Fibroblast of lung (primary cell): ENCODE results near the gene CERS6. TPM values are rescaled to one million over a fixed set of nuclear protein-coding genes. Genes with fewer than 3 reads are reported as not detected.

Experiments used
- DNase-seq, 2 donors: peaks; one replicate each; pipeline versions ENCODE4 v3.0.0 to v3.0.0-alpha.2; 2010; ENCODE audit warnings: low read depth in 2 of 2
- H2AFZ ChIP-seq: 2 replicates; pipeline ENCODE4 v1.5.1; 2012; ENCODE audit warnings: low read length, control low read depth, inconsistent platforms
- H3K27ac ChIP-seq: 2 replicates; pipeline ENCODE4 v1.5.1; 2011; ENCODE audit warnings: low read length, control low read depth; ENCODE audit not compliant: insufficient read depth
- H3K27me3 ChIP-seq: 2 replicates; pipeline ENCODE4 v1.5.1; 2011; ENCODE audit warnings: mild to moderate bottlenecking, low read length; ENCODE audit not compliant: control insufficient read depth, insufficient read depth
- H3K36me3 ChIP-seq: 2 replicates; pipeline ENCODE4 v1.5.1; 2011; ENCODE audit warnings: low read length; ENCODE audit not compliant: control insufficient read depth, insufficient read depth
- H3K4me1 ChIP-seq: 2 replicates; pipeline ENCODE4 v1.5.1; 2011; ENCODE audit warnings: low read length; ENCODE audit not compliant: control insufficient read depth, insufficient read depth; ENCODE audit errors: extremely low read depth
- H3K4me2 ChIP-seq: 2 replicates; pipeline ENCODE4 v1.5.1; 2011; ENCODE audit warnings: low read length, control low read depth; ENCODE audit not compliant: insufficient read depth; ENCODE audit errors: extremely low read depth
- H3K4me3 ChIP-seq, 4 experiments: fragments of 200-600 bp in 1 of 4; sonication (generic) in 1 of 4; replicated peaks in 1 of 4; 2 replicates each; pipeline ENCODE4 v1.5.1; 2011 to 2016; ENCODE audit warnings: low read length in 4 of 4, low read depth in 3 of 4, mild to moderate bottlenecking in 3 of 4, control low read depth in 2 of 4, inconsistent platforms in 1 of 4, mixed read lengths in 1 of 4; ENCODE audit not compliant: insufficient read depth in 1 of 4; ENCODE audit errors: control extremely low read depth in 1 of 4
- H3K79me2 ChIP-seq: 2 replicates; pipeline ENCODE4 v1.5.1; 2012; ENCODE audit warnings: mild to moderate bottlenecking, low read length, inconsistent platforms; ENCODE audit not compliant: control insufficient read depth, insufficient read depth
- H3K9ac ChIP-seq: 2 replicates; pipeline ENCODE4 v1.5.1; 2011; ENCODE audit warnings: mild to moderate bottlenecking, low read length, control low read depth; ENCODE audit not compliant: insufficient read depth
- H3K9me3 ChIP-seq: 2 replicates; pipeline ENCODE4 v1.5.1; 2012; ENCODE audit warnings: low read depth, low read length; ENCODE audit not compliant: control insufficient read depth, insufficient read depth
- H4K20me1 ChIP-seq: 2 replicates; pipeline ENCODE4 v1.5.1; 2011; ENCODE audit warnings: low read length; ENCODE audit not compliant: control insufficient read depth, insufficient read depth; ENCODE audit errors: extremely low read depth
- EZH2 ChIP-seq: IDR thresholded peaks from 2 replicates; pipeline ENCODE4 v1.5.1; 2012; ENCODE audit warnings: low read length, control low read depth, mild to moderate bottlenecking; ENCODE audit errors: missing control alignments
- polyA plus RNA-seq, 2 donors: library from polyadenylated mRNA; depleted of rRNA in 1 of 2; stranded (reverse) in 1 of 2; unstranded in 1 of 2; fragments of >200 nt; gene quantifications; 2 replicates each; pipeline ENCODE4 v1.2.1, GENCODE V29; 2011 to 2012; ENCODE audit warnings: missing spikeins in 1 of 2
- total RNA-seq: library from RNA; depleted of rRNA; stranded (reverse); fragments of >200 nt; gene quantifications from 2 replicates; pipeline ENCODE4 v1.2.1, GENCODE V29; 2014
- TF ChIP-seq, protein P1 (sequence below), 2 donors: IDR thresholded peaks in 1 of 2; conservative IDR thresholded peaks in 1 of 2; 1 replicate in 1 of 2; 2 replicates in 1 of 2; pipeline ENCODE4 v1.5.1; 2011 to 2012; ENCODE audit warnings: low read length in 2 of 2, control low read depth in 1 of 2, inconsistent platforms in 1 of 2, low read depth in 1 of 2, mild to moderate bottlenecking in 1 of 2

Gene CERS6
- total and polyA plus RNA-seq, 2 donors (not counting 1 experiment from before 2014, with no cell fraction given) = 7.2 to 16.5 TPM

DNA sequence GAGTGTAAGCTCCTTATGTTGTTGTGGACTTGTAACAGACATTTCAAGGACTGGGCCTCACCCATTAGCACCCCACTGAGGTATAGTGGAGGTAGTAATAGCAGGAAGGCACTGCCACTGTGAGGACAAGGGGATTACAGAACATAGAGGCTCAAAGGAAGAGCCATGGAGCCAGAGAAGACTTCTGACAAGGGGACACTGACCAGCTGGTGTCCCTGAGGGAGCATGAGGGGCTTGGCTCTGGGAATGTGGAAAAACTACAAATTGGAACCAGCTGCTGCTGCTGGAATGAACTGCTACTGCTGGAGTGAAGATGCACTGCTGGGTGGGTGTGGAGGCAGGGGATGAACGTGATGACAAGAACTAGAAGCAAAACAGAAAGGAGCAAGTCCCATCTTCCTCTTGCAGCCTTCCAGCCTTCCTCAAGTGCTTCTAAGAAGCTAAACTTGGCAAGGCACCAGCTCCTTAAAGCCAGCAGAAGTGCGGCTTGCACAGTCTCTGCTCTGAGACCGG lies 179.0 kb downstream of the CERS6 start:
- Histone ChIP-seq H2AFZ (peak overlapping the region; percentile 16), H3K79me2 (no peaks in the 10 kb centered on the region), H3K27me3 (no peaks in the 10 kb centered on the region), H3K9me3 (no peaks in the 10 kb centered on the region), H3K27ac (no peak overlapping the region), H3K9ac (no peak overlapping the region), H3K4me3 (no peak overlapping the region), H3K4me1 (peaks cover 4% of the 10 kb centered on the region), H4K20me1 (no peaks in the 10 kb centered on the region), H3K4me2 (no peak overlapping the region), H3K36me3 (no peaks in the 10 kb centered on the region)
- TF ChIP-seq, protein P1, sequence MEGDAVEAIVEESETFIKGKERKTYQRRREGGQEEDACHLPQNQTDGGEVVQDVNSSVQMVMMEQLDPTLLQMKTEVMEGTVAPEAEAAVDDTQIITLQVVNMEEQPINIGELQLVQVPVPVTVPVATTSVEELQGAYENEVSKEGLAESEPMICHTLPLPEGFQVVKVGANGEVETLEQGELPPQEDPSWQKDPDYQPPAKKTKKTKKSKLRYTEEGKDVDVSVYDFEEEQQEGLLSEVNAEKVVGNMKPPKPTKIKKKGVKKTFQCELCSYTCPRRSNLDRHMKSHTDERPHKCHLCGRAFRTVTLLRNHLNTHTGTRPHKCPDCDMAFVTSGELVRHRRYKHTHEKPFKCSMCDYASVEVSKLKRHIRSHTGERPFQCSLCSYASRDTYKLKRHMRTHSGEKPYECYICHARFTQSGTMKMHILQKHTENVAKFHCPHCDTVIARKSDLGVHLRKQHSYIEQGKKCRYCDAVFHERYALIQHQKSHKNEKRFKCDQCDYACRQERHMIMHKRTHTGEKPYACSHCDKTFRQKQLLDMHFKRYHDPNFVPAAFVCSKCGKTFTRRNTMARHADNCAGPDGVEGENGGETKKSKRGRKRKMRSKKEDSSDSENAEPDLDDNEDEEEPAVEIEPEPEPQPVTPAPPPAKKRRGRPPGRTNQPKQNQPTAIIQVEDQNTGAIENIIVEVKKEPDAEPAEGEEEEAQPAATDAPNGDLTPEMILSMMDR (conservative IDR thresholded peaks at IDR 0.05 in 1 of 2, IDR thresholded peaks at IDR 0.05 in 1 of 2; ENCODE audit: low read depth in 1 of 2, low read length in 2 of 2) = no peak
- TF ChIP-seq EZH2 = no peak
- peak; percentile 33 to 79 for DNase-seq

DNA sequence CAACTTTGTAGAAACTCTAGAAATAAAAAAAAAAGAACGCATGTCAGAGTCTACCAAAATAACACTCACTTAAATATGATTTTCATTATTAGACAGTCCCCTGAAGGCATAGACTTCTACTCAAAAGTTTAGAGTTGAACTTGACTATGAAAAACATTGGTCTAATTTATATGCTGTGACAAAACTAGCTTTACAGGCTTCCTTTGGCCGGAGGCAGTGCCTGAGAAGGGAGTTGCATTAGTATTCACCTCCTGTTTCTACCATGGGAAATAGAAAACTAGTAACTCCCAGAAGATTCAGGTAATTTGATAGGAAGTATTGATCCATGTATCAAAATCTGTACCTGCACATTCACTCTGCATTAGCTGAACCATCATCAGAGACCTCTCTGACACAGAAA lies 182.9 kb downstream of the CERS6 start:
- peak overlapping the region; percentile 23 for H3K27ac ChIP-seq
- TF ChIP-seq, protein P1 (conservative IDR thresholded peaks at IDR 0.05 in 1 of 2, IDR thresholded peaks at IDR 0.05 in 1 of 2; ENCODE audit: low read depth in 1 of 2, low read length in 2 of 2) = no peak
- no peak for TF ChIP-seq EZH2
- H3K9ac ChIP-seq = no peak overlapping the region
- peak overlapping the region in 1 of 4 experiments; percentile 13 for H3K4me3 ChIP-seq
- no peaks in the 10 kb centered on the region for H3K9me3 ChIP-seq
- H3K79me2 ChIP-seq = no peaks in the 10 kb centered on the region
- peak in 1 of 2 donors; percentile 67 for DNase-seq
- H3K36me3 ChIP-seq = no peaks in the 10 kb centered on the region
- peak overlapping the region; percentile 60 for H3K4me2 ChIP-seq
- H4K20me1 ChIP-seq = no peaks in the 10 kb centered on the region
- peak overlapping the region; percentile 52 for H2AFZ ChIP-seq
- peaks cover 4% of the 10 kb centered on the region for H3K4me1 ChIP-seq
- no peaks in the 10 kb centered on the region for H3K27me3 ChIP-seq

DNA sequence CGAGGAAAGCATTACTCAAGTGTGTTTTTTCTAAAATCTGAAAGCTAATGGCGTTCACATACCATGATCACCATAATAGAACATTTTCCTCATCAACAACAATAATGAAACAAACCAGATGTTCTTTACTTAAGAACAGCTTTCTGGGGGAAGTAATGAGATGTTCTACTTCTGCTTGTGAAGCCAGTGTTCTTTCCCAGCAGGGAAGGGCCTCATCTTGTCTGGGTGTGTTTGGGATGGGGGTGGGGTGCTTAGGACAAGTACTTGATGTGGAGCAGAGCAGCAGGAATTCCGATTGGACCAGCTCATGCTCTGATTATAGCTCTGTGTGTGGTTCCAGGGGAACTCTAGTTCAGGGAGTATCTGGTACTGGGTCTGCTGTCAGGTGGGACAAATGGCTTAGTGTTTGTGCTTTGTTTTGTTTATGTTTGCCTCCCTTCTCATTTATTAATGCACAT lies 183.4 kb downstream of the CERS6 start:
- Histone ChIP-seq H3K4me3 (peak overlapping the region in 1 of 4 experiments; percentile 13), H3K9ac (no peak overlapping the region), H2AFZ (peak overlapping the region; percentile 52), H3K27ac (peak overlapping the region; percentile 23), H3K27me3 (no peaks in the 10 kb centered on the region), H4K20me1 (no peaks in the 10 kb centered on the region), H3K36me3 (no peaks in the 10 kb centered on the region), H3K79me2 (no peaks in the 10 kb centered on the region), H3K9me3 (no peaks in the 10 kb centered on the region), H3K4me1 (peaks cover 4% of the 10 kb centered on the region), H3K4me2 (peak overlapping the region; percentile 60)
- peak; percentile 78 to 98 for DNase-seq
- no peak for TF ChIP-seq EZH2
- TF ChIP-seq, protein P1 (conservative IDR thresholded peaks at IDR 0.05 in 1 of 2, IDR thresholded peaks at IDR 0.05 in 1 of 2; ENCODE audit: low read depth in 1 of 2, low read length in 2 of 2) = no peak
